ENCODE measurements around the gene CORO2A.

Gene CORO2A

DNA sequence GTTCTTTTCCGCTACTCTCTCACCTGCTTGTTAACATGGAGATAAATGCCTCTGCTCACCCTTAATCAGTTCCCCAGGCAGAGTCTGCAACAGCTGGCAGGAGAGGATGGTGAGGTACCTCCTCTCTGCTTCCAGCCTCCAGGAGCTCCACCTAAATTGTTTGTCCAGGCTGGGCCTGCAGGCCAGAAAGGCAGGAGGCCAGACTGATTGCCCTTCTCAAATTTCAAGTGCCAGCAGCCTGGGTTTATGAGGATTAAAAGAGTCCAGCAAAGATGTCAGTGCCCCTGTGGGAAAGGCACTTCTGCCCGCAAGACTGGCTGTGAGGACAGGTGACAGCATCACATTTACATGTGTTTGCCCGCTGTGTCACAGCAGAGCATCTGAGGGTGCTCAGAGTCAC, 19.8 kb downstream of the CORO2A start:
- in situ Hi-C loops (cut with MboI; ENCODE audit: low sequenced_read_pairs): no loop called here

DNA sequence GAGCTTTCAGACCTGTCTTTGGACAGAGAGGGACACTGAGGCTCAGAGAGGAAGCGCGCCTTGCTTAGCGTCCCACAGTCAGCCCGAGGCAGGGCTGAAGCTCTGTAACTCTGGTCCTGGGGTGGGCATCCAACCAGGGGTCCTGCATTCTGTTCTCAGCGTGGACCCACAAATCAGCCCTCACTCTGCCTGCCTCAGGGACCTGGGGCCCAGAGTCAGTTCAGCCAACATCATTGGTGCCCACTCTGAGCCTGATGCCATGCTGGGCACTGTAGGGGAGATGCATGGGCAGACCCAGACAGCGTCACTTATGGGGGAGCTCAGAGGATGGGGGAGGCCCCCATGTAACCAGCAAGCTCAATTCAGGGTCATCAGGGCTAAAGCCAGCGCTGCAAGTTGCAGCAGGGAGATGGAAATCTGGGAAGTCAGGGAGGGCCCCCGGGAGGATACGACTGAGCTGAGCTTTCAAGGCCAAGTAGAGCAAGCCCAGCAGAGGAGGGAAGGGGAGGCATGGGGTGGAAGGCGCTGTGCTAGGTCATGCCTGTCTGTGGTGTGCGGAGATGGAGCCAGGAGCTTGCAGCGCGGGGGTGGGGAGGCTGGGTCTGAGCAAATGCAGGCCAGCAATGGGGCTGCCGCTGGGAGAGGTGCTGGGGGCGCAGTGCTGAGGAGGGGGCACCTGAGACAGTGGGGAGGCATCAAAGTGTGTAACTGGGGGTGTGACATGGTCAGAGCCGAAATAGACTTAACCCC, 21.1 kb downstream of the CORO2A start:
- in situ Hi-C loops (cut with MboI; ENCODE audit: low sequenced_read_pairs): no loop called here

DNA sequence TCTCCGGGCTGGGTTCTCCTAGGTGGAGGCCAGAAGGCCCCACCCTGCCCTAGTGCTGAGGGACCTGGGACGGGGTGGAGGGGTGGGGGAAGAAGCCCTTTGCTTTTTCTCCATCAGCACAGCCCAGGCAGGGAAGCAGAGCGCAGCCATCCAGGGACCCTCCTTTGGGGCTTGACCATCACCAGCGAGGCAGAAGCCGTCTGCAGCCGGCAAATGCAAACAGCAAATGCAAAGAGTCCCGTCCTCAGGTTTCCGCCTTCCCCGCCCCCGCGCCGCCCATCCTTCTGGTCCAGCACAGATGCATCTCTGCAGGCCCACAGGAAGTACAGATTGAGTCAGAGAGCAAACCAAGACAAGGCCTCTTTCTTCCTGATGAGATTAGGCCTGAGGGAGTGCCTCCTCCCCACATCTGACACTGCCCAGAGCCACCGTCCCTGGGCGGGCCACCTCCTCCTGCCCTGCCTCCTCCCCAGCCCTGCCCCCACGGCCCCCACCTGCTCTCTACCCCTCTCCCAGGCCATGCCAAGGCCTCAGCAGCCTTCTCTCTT, 23.4 kb downstream of the CORO2A start:
- in situ Hi-C loops (cut with MboI; ENCODE audit: low sequenced_read_pairs): no loop called here

DNA sequence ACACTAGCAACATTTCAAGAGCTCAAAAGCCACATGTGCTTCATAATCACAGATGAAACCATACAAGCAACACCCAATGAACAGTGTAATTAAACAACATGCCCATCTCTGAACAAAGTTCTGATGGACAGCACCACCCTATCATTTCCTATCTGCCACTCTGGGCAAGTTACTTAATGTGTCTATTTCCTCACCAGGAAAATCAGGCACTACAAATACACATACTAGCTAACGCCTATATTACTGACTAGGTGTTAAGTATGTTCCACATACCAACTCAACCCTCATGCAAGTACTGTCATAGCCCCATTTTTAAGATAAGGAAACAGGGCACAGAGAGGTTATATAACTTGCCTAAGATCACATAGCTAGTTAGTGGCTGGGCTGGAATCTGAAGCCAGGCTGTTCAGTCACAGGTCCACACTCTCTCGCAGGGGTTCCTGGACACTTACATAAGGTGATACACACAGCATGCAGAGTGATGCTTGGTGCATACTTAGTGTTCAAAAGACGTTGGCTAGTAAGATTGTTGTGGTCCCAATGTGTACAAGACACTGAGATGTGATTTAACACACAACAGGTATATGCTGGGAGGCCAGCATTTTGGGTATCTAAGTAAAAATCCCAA, 24.2 kb downstream of the CORO2A start:
- in situ Hi-C loops (cut with MboI; ENCODE audit: low sequenced_read_pairs): no loop called here

DNA sequence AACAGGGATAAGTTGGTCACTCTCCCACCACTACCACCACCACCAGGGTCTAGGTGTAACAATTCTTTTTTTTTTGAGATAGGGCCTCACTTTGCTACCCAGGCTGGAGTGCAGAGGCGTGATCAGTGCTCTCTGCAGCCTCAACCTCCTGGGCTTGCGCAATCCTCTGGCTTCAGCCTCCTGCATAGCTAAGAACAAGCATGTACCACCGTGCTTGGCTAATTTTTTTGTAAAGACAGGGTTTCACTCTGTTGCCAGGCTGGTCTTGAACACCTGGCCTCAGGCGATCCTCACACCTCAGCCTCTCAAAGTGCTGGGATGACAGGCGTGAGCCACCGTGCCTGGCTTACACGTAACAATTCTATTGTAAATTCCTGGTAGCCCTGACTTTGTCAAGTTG, 27.5 kb downstream of the CORO2A start:
- in situ Hi-C loops (cut with MboI; ENCODE audit: low sequenced_read_pairs): no loop called here

DNA sequence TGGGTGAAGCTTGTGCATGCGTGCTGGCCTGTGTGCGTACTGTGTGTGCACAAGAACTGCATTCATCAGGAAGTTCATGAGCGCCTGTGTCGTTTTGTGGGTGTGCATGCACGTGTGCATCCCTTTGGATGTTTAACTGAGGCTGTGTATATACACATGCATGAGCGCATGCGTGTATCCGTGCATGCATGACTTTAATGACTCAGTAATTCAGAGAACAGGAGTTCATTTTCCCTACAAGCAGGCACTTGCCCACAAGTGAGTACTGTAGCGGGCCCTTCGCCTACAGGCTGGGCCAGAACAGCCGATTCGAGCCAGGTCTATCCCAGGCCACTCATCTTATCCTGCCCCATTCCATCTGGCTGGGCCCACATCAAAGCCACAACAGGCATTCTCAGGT, 29.8 kb downstream of the CORO2A start:
- in situ Hi-C loops (cut with MboI; ENCODE audit: low sequenced_read_pairs): no loop called here

DNA sequence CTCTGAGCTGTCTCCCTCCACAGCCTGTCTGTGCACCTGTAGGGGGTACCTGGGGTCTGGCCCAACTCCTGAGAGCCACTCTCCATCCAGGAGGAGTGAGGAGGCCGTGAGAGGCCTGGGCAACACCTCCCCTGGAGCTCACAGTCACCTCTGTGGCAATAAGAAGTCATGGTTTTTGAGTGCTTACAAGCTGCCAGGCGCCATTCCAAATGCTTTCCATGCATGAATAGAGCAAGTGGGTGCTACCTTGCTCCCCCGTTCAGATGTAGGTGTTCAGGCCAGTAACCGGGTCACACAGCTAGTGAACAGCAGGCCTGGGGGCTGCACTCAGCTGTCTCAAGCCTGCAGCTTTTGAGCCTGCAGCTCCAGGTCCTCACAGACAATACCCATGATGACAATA, 30.6 kb downstream of the CORO2A start:
- in situ Hi-C loops (cut with MboI; ENCODE audit: low sequenced_read_pairs): no loop called here

DNA sequence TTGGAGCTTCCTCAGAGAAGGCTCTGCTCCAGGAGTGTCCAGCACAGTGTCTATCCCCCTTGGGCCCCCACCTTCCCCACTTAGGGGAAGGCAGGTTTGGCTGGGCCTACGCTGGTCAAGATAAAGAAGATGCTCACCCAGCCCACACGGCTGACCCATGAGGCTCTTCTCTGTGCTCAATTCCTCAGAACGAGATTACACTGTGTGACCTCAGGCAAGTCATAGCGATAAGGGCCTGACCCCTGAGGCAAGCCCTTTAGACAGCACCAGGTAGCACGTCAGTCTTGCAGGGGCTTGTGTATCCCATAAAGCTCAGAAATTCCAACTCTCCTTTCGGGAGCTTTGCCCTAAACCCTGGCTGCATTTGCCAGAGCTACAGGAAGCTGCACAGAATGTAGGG, 32.6 kb downstream of the CORO2A start:
- in situ Hi-C loops (cut with MboI; ENCODE audit: low sequenced_read_pairs): no loop called here

DNA sequence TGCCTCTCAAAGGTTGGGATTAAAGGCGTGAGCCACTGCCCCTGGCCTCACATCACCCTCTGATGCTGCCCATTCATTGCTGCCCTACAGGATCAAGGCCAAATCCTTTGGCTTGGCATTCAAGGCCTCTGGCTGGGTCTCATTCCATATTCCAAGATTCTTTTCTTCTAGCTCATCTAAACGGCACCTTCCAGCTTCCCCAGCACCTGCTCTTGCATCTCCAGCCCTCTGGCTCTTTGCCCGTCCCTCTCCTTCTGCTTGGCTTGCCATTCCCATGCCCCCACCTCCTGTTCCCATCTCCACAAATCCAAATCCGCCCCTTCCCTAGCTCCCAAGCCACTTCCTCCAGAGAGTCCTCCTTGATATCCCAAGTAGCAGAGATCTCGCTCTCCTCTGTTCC, 33.1 kb downstream of the CORO2A start:
- in situ Hi-C loops (cut with MboI; ENCODE audit: low sequenced_read_pairs): no loop called here

DNA sequence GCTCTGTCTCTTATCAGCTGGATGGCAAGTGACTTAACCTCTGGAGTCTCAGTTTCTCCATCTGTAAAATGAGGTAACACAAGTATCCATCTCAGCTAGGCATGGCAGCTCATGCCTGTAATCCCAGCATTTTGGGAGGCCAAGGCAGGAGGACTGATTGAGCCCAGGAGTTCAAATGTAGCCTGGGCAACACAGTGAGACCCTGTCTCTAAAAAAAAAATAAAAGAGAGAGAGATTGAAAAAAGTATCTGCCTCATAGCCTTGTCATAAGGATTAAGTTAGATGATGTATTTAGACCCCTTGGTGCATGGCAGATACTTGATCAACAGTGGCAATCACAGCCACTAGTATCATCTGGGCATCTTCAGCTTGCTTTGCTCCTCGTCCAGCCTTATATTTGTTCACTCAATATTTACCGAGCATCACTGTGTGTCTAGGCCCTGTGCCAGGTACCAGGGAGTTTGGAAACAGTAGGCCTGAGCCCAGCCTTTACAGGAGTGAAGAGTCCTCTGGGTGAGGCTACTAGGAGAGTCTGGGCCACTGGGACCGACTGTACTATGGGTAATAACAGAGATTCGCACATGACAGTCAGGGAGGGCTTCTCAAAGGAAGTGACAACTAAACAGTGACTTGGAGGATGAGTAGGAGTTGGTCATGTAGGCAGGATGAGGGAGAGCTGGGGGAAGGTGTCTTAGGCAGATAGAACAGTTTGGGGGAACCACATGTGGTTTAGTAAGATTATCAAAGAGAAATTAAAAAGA, 34.2 kb downstream of the CORO2A start:
- in situ Hi-C loops (cut with MboI; ENCODE audit: low sequenced_read_pairs): no loop called here

DNA sequence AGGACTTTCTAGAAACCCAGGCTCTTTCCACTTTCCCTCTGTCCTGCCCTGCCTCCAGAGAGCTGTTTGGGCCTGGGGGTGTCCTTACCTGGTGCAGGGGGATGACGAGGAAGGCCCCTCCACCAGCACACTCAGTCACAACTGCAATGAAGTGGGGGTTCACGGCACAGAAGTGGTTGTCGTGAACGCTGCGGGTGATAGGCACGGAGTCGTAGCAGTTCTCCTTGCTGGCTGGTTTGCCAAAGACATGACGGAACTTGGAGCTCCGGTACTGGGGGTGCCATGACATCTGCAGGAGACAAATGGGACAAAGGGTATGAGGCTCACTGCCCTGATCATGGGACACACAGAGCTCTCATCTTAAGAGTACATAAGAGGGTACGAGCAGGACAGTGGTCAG, 35.1 kb downstream of the CORO2A start:
- in situ Hi-C loops (cut with MboI; ENCODE audit: low sequenced_read_pairs): no loop called here

DNA sequence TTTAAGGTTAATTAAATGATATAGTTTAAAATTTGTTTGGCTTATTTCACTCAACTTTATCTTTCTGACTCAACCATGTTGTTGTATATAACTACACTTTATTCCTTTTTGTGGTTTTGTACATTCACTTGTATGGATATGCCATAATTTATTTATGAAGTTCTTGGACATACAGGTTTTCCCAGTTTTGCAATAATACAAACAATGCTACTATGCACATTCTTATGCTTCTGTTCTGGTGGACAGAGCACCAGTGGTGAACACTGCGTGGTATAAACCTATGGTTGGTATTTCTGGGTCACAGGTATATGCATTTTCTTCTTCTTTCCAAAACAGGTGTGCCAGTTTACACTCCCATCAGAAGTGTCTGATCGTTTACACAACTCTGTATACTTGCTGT, 37.8 kb downstream of the CORO2A start:
- in situ Hi-C loops (cut with MboI; ENCODE audit: low sequenced_read_pairs): no loop called here

DNA sequence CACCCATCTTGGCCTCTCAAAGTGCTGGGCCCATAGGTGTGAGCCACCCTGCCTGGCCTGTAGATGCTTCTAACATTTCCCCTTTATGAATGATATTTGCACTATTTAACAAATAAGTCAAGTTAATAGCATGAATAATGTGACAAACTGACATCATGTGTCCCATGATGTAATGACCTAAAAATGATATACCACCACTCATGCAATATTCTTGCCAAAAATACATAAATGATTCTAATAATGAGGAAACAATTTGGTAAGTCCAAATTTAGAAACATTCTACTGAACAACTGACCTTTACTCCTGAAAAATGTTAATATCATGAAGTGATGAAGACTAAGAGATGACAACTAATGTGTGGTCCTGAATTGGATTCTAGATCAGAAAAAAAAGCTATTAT, 39.9 kb downstream of the CORO2A start:
- in situ Hi-C loops (cut with MboI; ENCODE audit: low sequenced_read_pairs): no loop called here

DNA sequence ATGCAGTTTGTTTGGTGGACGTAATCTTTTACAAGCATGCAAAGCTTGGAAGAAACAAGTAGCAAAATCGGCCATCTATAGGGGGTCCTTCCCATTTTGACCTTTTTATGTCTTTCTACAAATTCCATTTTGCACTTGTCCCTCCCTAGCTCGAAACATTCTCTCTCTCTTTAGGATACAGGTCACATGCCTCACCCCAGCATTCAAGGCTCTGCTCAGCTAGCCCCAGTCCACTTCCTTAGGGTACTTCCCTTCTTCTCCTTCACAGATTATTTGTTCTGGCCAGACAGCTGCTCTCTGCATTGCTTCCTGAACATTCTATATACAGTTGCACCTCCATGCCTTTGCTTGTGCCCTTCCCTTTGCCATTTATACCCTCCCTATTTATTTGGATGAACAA, 41.7 kb downstream of the CORO2A start:
- in situ Hi-C loops (cut with MboI; ENCODE audit: low sequenced_read_pairs): no loop called here

DNA sequence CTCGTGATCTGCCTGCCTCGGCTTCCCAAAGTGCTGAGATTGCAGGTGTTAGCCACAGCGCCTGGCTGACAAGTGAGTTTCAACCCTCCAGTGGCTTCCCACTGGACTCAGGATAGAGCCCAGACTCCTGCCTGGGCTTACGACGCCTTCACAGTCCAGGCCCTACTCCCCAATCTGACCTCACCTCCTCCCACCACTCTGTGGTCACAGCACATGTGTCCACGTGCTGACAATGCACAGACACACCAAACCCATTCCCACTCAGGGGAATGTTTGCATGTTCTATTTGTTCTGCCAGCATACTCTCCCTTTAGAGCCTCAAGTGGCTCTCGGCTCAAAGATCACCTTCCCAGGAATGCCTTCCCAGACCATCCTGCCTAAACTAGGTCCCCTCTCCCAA, 42.3 kb downstream of the CORO2A start:
- in situ Hi-C loops (cut with MboI; ENCODE audit: low sequenced_read_pairs): no loop called here

DNA sequence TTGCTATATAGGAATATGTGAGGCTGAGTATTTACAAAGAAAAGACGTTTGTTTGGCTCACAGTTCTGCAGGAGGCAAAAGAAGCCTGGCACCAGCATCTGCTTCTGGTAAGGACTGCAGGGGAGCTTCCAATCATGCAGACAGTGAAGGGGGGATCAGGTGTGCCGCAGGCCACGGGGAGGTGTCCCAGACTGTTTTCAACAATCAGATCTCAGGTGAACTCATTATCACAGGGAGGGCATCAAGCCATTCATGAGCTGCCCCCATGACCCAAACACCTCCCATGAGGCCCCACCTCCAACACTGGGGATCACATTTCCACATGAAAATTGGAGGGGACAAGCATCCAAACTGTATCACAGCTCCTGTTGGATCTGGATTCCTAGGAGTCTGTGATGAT, 43.0 kb downstream of the CORO2A start:
- in situ Hi-C loops (cut with MboI; ENCODE audit: low sequenced_read_pairs): no loop called here

DNA sequence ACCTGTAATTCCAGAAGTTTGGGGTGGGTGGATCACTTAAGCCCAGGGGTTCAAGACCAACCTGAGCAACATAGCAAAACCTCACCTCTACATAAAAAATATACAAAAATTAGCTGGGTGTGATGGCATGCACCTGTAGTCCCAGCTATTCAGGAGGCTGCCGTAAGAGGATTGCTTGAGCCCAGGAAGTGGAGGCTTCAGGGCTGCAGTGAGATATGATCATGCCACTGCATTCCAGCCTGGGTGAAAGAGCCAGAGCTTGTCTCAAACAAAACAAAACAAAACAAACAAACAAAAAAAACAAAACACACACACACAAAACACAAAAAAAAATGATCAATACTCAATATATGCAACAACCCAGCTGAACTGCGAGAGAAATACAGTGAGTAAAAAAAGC, 44.0 kb downstream of the CORO2A start:
- in situ Hi-C loops (cut with MboI; ENCODE audit: low sequenced_read_pairs): no loop called here

DNA sequence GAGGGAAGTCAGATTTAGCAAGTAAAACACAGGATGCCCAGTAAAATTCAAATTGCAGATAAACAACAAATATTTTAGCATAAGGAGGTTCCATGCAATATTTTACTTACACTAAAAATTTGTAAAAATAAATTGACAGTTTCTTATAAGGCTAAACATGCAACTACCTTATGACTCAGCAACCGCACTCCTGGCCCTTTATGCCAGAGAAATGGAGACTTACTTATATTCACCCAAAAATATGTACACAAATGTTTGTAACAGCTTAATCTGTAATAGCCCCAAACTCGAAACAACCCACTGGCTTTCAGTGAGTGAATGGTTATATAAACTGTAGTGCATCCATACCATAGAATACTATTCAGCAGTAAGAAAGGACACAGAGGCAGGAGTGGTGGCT, 44.9 kb downstream of the CORO2A start:
- in situ Hi-C loops (cut with MboI; ENCODE audit: low sequenced_read_pairs): no loop called here

DNA sequence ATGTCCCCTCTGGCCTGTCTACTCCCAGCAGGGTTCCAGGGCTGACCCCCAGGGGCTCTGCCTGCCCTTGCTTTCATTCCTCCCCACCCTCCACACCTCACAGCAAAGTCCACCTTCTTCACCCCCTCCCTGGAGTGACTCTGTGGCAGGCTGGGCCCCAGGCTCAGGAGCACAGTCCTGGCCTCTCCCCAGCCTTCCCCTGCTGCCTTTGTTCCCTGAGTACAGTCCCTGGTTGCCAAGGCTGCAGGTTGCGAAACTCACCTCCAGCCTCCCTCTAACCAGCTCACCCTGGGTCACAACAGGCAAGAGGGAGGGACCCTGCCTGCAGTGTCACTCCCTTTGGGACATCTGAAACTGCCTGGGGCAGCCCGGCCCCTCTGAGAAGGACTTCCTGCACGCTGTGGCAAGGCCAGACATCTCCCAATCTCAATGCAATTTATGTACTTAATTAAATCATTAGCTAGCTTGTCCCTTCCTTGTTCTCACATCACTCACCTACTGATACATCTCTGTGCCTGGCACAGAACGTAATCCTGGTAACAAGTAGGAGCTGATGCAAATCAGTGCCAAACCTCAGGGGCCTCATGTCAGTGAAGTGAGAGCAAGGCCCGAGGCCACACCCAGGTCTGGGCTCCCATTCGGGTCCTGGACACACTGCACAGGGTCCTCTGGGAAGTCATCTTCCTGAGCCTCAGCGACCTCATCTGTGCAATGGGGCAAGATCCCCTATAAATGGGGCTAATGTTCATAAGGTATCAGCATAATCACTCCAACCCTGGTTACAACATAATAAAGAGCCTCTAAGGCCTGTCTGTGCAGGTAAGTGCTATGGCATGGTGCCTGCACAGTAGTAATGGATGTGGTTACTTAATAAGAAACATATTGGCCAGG, 46.1 kb downstream of the CORO2A start:
- in situ Hi-C loops (cut with MboI; ENCODE audit: low sequenced_read_pairs): no loop called here

DNA sequence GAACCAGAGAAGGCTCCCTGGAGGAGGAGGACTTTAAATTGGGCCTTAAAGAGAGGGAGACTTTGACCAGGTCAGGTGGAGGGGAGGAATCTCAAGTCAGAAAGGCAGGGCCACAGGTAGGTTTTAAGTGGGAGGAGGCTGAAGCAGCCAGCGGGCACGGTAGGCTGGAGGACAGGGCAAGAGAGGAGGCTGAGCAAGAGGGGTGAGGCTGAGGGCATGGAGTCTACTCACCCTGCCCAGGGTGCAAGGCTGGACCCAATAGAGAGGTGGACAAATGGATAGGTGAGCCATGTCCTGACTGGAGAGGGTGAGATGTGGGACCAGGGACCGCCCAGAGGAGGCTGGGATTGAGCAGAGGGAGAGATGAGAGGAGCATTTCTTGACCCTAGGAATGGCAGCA, 47.8 kb downstream of the CORO2A start:
- in situ Hi-C loops (cut with MboI; ENCODE audit: low sequenced_read_pairs): no loop called here

DNA sequence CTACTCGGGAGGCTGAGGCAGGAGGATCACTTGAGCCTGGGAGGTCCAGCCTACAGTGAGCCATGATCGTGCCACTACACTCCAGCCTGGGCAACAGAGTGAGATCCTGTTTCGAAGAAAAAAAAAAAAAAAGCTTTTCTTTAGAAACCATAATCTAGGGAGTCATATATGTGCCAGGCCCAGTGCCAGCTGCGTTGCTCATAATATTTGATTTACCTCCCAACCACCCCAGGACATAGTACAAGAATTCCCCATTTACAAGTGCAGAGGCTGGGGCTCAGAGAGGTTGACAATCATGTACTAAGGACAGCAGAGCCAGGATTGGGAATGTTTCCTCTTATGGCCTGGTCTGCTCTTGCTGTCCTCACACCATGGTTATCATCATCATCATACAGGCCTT, 48.4 kb downstream of the CORO2A start:
- in situ Hi-C loops (cut with MboI; ENCODE audit: low sequenced_read_pairs): no loop called here
